HG03064 (cell line): ENCODE results near the gene RFLNA.

Experiments
- ATAC-seq: cut with Tn5 transposase; IDR thresholded peaks from one replicate; pipeline ENCODE4 v1.9.1; 2021; ENCODE audit warnings: low read depth; ENCODE audit not compliant: unreplicated experiment

Gene RFLNA

DNA sequence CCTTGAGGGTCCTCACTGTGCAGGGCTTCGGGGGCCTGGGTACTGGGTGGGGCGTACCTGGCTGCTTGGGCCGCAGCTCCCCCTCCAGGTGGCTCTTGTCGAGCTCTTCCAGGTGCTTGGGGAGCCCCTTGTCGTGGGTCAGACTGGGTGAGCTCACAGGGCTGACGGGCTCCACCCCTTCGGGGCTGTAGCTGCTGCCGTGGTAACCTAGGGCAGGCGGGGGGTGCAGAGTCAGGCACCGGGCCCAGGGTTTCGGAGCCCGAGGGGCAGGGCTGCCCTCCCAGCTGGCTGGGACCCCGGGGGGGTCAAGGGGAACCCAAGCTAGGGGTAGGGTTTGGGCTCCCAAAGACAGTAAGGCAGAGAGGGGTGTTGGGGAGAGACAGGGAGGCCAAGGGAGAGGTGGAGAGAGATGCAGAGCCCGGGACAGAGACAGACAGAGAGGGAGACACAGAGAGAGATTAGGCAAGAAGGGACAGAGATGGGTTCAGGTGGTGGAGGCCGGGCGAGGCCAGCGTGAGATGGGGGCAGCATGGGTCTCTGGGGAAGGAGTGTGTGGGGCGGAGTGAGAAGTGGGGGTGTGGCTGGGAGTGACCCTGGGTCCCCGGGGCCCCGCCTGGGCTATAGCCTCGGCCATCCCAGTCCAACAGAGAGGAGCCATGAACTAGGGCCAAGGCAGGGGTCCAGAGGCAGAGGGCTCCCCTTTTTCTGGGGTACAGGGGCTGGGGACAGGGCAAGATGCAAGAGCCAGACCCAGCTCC, 40.7 kb downstream of the RFLNA start:
- no peak for ATAC-seq

DNA sequence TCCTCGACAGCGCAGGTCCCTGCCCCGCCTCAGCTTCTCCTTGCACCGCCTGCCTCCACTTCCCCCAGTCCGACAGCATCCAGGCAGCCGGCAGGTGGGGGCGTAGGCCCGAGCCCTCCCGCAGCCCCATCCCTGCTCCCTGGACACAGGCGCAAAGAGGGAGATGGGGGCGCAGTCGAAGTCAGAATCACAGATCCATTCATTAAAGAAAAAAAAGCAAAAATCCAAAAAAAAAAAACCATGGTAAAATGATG, 41.2 kb downstream of the RFLNA start:
- ATAC-seq: no peak

DNA sequence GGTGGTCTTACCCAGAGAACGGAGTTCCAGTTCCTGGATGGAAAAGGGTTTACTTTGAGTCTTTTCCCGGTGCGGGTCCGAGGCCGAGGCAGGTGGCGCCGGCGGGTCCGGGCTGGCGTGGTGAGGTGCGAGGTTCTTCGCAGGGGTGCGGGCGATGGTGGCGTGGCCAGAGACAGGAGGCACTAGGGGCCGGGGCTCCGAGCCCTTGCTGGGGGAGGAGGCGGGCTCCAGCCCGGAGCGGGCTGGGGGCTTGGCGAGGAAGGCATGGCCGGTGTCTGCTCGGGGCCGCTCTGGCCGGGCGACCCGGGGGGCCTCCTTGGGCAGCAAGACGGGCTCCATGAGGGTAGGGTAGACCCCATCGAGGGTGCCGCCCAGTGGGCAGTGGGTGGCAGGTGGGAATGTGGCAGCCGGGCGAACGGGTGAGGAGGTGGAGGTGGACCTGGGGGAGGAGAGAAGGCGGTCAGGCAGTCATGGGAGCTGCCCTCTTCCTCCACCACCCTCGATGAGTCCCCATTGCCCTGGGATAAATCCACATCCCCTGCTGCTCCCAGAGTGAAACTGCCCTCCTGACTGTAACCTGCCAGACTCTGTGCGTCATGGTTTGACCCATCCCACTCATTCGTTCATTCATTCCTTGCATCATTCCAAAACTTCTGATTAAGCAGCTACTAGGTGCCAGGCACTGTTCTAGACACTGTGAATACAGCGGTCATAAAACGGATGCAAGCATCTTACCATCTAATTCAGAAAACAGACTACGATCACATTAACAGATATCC, 42.0 kb downstream of the RFLNA start:
- no peak for ATAC-seq

DNA sequence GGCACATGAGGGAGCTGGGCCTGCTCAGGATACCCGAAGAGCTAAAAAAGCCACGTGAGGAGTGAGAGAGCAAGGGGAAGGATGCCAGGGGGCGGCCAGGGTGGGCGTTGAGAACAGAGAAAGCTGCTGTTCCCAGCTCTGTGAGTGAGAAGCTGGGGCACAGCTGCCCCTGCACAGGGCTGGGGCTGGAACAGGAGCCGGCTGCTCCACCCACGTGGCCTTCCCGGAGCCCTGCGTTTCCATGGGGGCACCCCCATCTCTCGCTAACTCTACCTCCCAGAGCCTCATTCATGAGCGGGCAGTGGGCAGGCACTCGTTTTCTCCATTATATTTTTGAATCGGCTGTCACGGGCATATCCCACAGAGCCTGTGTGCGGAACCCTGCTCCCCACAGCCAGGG, 42.7 kb downstream of the RFLNA start:
- ATAC-seq: no peak

DNA sequence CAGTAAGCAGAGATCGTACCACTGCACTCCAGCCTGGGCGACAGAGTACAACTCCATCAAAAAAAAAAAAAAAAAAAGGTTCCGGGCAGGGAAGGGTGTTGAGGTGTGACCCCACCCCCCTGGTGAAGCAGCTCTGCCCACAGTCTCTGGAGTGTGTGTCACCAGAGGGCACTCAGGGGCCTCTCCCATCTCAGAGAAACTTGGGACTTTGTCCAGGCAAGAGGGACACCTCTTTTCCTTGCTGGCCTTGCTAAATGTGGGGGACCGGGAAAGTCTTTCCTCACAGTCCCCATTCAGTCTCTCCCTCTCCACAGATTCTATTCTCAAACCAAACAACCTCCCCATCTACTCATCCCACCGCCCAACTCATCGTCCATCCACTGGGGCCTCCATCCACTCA, 43.6 kb downstream of the RFLNA start:
- no peak for ATAC-seq

DNA sequence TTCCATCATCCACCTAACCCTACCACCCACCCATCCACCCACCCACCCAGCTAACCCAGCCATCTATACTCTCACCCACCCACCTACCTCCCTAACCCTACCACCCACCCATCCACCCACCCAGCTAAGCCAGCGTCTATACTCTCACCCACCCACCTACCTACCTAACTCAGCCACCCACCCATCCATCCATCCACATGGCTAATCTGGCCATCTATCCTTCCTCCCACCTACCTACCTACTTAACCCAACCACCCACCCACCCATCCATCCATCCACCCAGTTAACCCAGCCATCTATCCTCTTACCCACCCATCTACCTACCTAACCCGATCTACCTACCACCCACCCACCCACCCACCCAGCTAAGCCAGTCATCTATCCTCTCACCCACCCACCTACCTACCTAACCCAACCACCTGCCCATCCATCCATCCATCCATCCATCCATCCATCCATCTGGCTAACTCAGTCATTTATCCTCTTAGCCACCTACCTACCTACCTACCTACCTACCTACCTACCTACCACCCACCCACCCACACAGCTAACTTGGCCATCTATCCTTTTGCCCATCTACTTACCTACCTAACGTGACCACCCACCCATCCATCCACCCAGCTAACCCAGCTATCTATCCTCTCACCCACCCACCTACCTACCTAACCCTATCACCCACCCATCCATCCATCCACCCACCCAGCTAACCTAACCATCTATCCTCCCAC, 44.1 kb downstream of the RFLNA start:
- no peak for ATAC-seq

DNA sequence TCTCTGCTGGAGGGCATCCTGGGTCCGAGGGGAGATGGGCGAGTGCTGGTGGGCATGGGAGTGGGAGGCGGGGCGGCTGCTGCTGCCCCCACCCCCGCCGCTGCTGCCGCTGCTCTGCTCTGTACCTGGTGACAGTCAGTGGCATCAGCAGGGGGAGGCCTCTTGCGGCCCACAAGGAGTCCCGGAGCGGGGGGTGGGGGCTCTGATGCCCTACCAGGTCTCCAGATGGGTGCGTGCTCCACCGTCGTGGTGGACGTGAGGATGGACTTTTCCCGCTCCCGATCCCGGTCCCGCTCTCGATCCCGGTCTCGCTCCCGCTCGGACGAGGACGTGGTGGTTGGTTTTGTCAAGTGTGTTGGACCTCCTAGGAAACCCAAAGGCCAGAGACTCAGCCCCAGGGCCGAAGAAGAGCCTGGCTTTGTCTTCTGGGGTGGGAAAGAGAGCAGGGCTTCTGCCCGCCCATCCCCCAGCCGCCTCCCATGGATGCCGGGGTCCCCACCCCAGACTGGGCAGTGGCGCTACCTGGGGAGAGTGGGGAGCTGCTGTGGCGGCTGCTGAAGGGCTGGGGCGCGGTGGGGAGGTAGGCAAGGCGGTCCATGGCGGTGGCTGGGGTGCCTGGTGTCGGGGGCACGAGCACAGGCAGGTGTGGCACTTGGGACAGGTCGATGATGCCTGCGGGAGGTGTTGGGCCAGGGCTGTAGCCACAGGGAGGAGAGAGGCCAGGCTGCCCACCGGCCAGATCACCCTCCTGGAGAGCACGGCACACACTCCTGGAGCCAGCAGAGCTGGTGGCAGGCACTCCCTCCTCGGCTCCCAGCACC, 45.4 kb downstream of the RFLNA start:
- no peak for ATAC-seq

DNA sequence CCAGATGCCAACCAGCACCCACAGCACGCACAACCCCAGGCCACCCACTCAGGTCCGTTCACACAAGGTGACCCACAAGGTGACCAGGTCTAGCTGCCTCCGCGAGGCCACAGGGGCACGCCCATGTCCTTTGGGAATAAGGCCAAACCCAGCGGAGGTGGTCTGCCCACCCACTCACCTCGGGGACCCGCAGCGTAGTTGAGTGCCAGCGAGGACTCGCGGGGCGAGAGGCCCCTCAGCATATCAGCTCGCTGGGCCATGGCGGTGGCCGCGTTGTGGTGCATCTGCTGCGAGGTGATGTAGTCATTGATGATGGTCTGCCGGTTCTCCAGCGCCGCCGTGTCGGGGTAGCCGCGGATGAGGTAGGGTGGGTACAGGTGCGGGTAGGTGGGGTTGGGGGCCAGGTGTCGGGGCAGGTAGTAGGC, 46.8 kb downstream of the RFLNA start:
- ATAC-seq: no peak

DNA sequence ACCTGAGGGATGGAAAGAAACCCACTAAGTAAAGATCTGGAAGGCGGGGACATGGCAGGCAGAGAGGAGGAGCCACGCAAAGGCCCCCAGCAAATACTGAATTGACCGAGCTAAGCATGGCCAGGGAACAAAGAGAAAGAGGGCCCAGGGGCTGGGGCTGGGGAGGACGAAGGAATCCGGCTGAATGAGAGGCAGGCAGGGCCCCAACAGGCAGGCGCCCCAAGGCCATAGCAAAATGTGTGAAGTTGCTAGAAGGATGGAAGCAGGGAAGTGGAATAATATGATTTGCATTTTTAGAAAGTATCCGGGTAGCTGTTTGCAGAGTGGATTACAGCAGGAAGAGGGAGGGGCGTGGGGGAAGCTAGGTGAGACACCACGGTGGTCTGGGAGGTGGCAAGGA, 49.1 kb downstream of the RFLNA start:
- ATAC-seq: no peak

DNA sequence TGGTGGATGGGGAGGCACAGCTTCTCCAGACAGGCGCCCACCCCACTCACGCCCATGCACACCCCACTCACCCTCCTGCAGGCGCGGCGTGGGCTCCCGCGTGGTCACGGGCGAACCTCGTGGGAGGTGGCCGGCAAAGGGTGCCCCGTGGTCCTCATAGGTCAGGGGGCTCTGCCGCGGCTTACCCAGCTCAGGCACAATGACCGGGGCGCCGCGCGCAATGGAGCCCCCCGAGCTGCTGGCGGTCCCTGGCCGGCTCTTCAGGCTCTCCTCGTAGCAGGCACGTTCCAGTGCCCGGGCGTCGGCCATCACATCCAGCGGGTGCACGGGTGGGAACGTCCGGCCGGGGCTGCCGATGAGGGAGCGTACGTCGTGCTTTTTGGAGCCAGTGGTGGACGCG, 49.6 kb downstream of the RFLNA start:
- no peak for ATAC-seq

DNA sequence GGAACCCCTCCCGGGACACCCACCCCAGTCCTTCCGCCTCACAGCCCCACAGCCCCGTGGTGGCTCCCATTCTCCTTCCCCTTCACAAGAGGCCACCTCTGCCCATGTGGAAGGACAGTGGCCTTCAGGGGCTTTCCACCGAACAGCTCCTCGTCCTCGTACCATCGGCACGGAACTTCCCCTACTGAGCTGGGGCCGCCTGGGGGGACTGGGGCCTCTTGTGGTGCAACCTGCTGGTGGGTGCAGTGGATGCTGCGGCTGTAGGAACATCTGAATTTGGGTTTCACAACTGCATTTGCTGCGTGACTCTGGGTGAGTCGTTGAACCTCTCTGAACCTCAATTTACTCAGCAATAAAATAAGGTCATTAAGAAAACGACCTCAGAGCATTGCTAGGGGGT, 50.9 kb downstream of the RFLNA start:
- ATAC-seq: no peak

DNA sequence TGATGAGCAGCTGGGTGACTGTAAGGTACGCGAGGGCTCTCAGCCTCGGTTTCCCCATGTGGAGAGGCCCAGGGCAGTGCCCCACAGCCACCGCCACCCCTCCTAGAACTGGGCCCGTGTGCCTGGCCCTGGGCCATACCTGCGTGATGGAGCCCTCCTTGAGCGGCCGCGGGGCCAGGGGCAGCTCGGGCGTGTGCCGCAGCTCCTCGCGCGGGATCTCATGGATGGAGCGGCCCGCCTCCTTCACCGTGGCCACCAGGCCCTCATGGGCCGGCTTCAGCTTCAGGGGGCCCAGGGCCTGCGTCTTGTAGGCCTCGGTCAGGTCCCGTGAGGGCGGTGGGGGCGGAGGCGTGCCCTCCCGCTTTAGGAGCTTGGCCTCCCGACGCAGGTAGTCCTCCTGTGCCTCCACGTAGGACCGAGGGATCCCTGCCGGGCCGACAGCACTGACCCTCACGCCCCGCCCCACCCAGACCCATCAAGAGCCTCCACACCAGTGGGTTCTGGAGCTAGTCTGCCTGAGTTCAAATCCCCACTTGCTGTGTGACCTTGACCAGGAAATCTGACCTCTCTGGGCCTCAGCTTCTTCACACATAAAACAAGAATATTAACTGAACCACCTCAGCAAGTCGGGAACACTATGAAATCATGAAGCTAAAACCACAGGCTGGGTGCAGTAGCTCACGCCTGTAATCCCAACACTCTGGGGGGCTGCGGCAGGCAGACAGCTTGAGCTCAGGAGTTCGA, 51.7 kb downstream of the RFLNA start:
- no peak for ATAC-seq

DNA sequence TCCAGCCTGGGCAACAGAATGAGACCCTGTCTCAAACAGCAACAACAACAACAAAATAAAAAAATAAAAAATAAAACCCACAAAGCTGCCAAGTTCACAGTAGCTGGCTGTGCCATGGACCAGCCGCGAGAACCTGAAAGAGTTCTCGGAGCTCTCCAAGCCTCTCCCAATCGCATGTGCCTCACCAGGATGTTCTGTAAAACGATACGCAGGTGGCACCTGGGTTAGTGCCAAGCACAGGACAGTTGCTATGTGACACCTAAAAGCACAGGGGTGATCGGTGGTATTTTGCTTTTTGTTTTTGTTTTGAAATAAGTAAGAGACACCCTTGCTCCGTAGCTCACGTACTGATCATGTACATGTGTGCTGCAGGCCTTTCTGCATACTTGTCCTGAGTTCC, 52.4 kb downstream of the RFLNA start:
- ATAC-seq: no peak

DNA sequence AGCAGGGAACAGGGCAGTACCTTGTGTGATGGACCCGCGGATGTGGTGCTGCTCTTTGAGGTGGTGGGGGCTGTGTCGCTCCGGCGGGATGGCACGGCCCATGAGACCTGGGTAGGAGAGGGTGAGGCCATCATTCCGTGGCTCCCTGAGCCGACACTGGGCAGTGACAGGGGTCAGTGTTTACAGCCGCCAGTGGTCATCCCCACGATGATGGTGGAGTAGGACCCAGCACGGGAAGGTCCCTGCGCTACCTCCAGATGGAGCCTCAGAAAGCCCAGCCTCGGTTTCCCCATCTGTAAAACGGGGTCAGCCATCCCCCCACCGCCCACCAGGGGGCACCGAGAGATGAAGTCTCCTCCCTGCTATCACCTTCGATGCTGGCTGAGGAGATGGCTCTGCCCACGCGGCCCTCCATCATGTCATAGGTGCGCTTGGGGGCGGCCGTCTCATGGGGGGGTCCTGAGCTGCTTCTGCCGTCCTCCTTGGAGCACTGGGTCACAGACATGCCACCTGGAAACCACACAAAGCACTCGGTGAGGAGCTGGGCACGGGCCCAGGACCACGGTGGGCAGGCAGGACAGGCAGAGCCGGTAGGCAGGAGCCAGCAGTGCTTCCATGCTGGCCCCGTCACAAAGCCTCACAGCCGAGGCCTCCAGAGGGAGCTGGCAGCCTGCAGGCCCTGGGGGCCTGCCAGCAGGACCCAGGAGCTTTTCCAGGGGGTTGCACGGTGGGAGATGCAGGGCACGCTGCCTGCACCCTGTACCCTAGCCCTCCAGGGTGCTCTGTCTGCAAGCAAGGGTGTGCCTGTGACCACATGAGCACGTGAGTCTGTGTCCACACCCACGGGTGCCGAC, 53.1 kb downstream of the RFLNA start:
- no peak for ATAC-seq

DNA sequence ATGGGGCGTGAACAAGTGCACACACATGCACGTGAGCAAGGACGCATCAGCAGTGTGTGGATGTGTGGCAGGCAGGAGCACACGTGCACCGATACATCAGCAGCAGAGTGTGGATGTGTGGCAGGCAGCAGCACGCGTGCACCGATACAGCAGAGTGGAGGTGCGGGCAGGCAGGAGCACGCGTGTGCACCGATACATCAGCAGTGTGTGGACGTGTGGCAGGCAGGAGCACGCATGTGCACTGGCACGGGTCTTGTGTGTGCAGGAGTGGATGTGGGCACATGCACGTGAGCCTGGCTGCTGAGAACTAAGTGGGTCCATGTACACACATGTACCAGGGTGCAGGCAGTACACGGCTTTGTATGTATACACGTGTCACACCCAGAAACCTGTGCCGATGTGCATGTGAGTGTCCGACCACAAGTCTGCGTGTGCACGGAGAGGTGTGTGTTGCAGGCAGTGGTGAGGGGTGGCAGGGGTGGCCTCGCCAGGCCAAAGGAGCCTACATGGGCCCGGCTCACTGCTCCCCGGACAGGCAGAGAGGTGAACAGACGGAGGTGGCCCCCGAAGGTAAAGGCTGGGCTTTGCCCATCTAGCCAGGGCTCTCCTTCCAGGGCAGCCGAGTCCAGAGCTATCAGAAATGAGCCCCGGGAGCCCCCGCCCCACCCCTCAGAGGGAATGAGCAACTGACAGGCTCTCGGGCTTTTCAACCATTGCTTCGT, 53.9 kb downstream of the RFLNA start:
- ATAC-seq: no peak

DNA sequence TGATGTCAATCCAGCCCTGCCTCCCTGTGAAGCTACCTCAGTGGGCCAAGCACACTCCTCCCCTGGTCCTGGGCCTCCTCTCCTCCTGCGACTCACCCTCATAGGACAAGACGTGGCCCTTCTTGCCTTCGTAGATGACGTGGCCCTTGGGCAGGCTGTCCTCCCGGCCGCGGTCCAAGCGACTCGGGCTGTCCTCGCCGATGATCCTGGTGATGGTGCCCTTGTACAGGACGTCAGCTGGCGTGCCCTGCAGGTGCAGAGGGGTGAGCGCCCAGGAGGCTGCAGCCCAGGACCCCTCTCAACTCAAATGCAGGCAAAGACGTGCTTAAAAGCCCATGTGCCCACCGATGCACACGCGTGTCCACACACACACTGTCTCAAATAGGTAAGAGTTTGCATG, 55.6 kb downstream of the RFLNA start:
- ATAC-seq: no peak

DNA sequence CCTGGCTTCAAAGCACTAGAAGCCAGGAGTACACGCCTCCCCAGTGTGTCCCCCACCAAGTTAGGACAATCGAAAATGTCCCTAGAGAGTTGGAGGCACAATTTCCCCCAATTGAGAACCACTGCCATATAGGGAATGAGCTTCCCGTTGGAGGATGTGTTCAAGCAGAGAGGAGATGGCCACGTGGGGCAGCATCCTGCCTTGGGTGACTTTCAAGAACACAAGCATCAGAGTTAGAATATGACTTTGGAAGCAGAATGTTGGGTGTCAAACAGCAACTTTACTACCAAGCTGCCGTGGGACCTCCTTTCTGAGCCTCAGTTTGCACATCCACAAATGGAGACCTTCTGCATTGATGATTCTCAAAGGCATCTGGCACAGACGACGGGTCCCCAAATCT, 56.5 kb downstream of the RFLNA start:
- ATAC-seq: no peak

DNA sequence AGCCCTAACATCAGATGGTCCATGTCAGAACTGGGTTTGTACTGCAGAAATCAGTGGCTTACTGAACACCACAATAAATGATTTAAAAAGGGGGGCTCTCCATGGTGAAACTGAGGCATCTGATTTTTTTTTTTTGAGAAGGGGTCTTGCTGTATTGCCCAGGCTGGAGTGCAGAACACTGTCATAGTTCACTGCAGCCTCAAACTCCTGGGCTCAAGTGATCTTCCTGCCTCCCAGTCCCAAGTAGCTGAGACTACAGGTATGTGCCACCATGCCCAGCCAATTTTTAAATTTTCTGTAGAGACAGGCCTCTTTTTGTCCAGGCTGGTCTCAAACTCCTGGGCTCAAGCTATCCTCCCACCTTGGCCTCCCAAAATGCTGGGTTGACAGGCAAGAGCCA, 57.4 kb downstream of the RFLNA start:
- no peak for ATAC-seq

DNA sequence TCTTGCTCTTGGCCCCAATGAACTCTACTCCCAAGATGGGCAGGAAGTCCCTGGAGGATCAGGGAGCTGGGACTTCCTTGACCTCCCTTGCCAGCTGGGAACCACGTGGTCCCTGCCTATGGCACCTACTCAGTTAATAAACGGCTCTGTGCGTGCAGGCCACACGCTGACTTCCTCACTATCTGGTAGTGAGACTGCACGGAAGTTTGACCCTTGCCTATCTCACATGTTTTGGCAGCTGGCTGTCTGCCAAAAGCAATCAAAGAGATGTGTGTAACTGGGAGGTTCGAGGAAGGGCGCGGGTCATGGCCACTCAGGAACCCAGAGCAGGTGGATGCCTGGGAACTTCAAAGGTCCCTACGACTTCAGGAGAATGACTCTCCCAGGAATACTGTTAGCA, 57.9 kb downstream of the RFLNA start:
- no peak for ATAC-seq
